Activated CD4-positive, alpha-beta T cell treated with anti-CD3 and anti-CD28 coated beads, Interleukin-2, amount 10 ng/mL, durations not matched to agents 7 days and 5 days (primary cell): ENCODE results near the gene PIK3IP1. TPM values are rescaled to one million over a fixed set of nuclear protein-coding genes. Genes with fewer than 3 reads are reported as not detected.
"Not testable (repeated sequence)": the region's sequence is repeated elsewhere in the genome, so short reads cannot be mapped to it uniquely, and the experiment has no call there.

Experiments used
- CTCF ChIA-PET: fragments of 350-600 bp; sonication (Branson Sonifier 250); formaldehyde crosslinking; loops from one replicate; lab custom pipeline; 2021; ENCODE audit warnings: antibody characterized with exemption; lab: Charles Lee
- POLR2A ChIA-PET: fragments of 350-600 bp; sonication (Branson Sonifier 250); formaldehyde crosslinking; loops from one replicate; lab custom pipeline; 2021; ENCODE audit warnings: antibody characterized with exemption; lab: Charles Lee
- DNase-seq: peaks from one replicate; pipeline ENCODE4 v3.0.0-alpha.2; 2020
- H3K27ac Mint-ChIP-seq: one replicate; pipeline ENCODE4 v1.8.0; 2021; ENCODE audit warnings: mild to moderate bottlenecking, moderate library complexity, mixed read lengths
- H3K27me3 Mint-ChIP-seq: one replicate; pipeline ENCODE4 v1.8.0; 2021; ENCODE audit warnings: mixed read lengths
- H3K36me3 Mint-ChIP-seq: one replicate; pipeline ENCODE4 v1.8.0; 2021; ENCODE audit warnings: low read depth, mixed read lengths
- H3K4me1 Mint-ChIP-seq: one replicate; pipeline ENCODE4 v1.8.0; 2021; ENCODE audit warnings: mixed read lengths
- H3K4me3 Mint-ChIP-seq: one replicate; pipeline ENCODE4 v1.8.0; 2021; ENCODE audit warnings: mild to moderate bottlenecking, moderate library complexity, mixed read lengths
- H3K9me3 Mint-ChIP-seq: one replicate; pipeline ENCODE4 v1.8.0; 2021; ENCODE audit warnings: mixed read lengths
- total RNA-seq, 2 experiments: library from RNA; stranded (reverse); gene quantifications; one replicate each; pipeline ENCODE4 v1.2.3, GENCODE V29; 2021

Gene PIK3IP1
- total RNA-seq, 2 experiments from 2014 or later = 56.0 to 63.0 TPM

GRCh38 chr22:31253949-31254348, 38.3 kb downstream of the PIK3IP1 start:
- Mint-ChIP-seq H3K4me3 (no peak overlapping the region), H3K27me3 (no peaks in the 10 kb centered on the region), H3K9me3 (no peaks in the 10 kb centered on the region), H3K27ac (no peak overlapping the region), H3K4me1 (peaks cover 5% of the 10 kb centered on the region), H3K36me3 (peaks cover 12% of the 10 kb centered on the region)
- ChIA-PET POLR2A (no interaction called here), CTCF (interaction anchor here (0.9 to 1.4 kb wide), 5 partner anchors 9 to 147 kb away, joined by 3 to 7 read pairs (median 3); partner anchors contain the start of gene SELENOM)
- no peak for DNase-seq

GRCh38 chr22:31250740-31251600, 41.3 kb downstream of the PIK3IP1 start:
- ChIA-PET CTCF (interaction anchor here (1.0 to 1.8 kb wide), 5 partner anchors 8 to 62 kb away, joined by 3 to 7 read pairs (median 4); no protein-coding TSS in a partner anchor), POLR2A (interaction anchor here (0.5 kb wide), 1 partner anchor 67 kb away, joined by 6 read pairs; no protein-coding TSS in a partner anchor)
- Mint-ChIP-seq H3K36me3 (peaks cover 9% of the 10 kb centered on the region), H3K4me1 (peaks cover 29% of the 10 kb centered on the region), H3K4me3 (no peak overlapping the region), H3K27me3 (no peaks in the 10 kb centered on the region), H3K9me3 (no peaks in the 10 kb centered on the region), H3K27ac (no peak overlapping the region)
- no peak for DNase-seq

- Mint-ChIP-seq H3K4me1 (peaks cover 35% of the 10 kb centered on the region), H3K27me3 (no peaks in the 10 kb centered on the region), H3K36me3 (peaks cover 6% of the 10 kb centered on the region), H3K9me3 (no peaks in the 10 kb centered on the region), H3K4me3 (no peak overlapping the region), H3K27ac (peak overlapping the region; percentile 46)
- POLR2A ChIA-PET = no interaction called here
- CTCF ChIA-PET = interaction anchor here (0.5 to 1.8 kb wide), 7 partner anchors 13 to 64 kb away, joined by 3 to 7 read pairs (median 3); no protein-coding TSS in a partner anchor
- DNase-seq = no peak
Observed at GRCh38 chr22:31248965-31249958, 43.0 kb downstream of the PIK3IP1 start.

DNA sequence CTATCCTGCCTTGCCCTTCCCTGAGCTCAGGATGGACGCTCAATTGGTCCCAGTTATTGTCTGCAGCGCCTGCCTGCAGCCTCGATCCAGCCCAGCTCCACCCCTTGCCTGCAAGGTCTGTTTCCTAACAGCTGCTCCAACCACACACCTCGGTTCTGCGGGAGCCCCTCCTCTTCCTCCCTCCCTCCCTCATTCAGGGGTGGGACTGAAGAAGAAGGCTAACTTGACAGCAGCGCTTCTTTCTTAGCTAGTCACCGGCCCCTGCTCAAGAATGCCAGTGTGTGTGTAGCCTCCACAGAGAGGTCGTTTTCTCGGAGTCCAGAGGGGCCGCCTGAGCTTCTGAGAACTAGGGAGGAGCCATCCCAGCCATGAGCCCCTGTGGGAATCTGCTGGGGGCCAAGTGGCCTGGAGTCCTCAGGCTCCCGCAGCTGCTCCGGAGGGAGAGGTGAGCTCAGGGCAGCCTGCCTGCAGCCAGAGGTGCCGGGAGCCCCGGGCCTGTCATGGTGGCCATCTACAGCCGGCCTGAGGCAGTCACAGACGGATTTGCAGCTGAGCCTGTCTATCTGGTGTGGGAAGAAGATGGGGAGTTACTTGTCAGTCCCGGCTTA, 44.0 kb downstream of the PIK3IP1 start:
- H3K36me3 Mint-ChIP-seq = peaks cover 6% of the 10 kb centered on the region
- CTCF ChIA-PET = interaction anchor here (1.0 to 1.4 kb wide), 8 partner anchors 9 to 272 kb away, joined by 3 to 5 read pairs (median 3); no protein-coding TSS in a partner anchor
- peak overlapping the region; percentile 82 for H3K27ac Mint-ChIP-seq
- peak overlapping the region; percentile 62 for H3K4me3 Mint-ChIP-seq
- peak; percentile 89 for DNase-seq
- H3K4me1 Mint-ChIP-seq = peaks cover 42% of the 10 kb centered on the region
- H3K27me3 Mint-ChIP-seq = no peaks in the 10 kb centered on the region
- H3K9me3 Mint-ChIP-seq = no peaks in the 10 kb centered on the region
- POLR2A ChIA-PET = no interaction called here

DNA sequence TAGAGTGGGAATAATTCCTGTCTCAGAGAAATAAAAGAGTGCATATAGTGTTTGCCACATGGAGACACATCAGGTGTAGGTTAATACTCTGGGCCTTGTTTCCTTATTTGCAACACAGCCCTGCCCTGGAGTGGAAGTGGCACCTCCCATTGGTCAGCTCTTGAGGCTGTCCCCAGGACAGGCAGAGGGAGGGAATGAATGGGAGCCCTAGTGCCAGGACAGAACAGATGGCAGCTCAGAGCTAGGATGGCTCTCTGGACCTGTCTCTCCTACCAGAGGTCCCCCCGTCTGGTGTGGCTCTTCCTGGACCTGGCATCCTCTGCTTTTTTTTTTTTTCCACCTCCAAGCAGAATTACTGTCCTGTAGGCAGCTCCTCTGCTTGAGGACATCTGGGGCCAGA, 44.6 kb downstream of the PIK3IP1 start:
- DNase-seq = no peak
- Mint-ChIP-seq H3K4me3 (peak overlapping the region; percentile 62), H3K27ac (peak overlapping the region; percentile 82), H3K4me1 (peaks cover 43% of the 10 kb centered on the region), H3K36me3 (peaks cover 6% of the 10 kb centered on the region), H3K9me3 (no peaks in the 10 kb centered on the region), H3K27me3 (no peaks in the 10 kb centered on the region)
- ChIA-PET CTCF (interaction anchor here (1.0 to 1.4 kb wide), 6 partner anchors 9 to 272 kb away, joined by 3 to 5 read pairs (median 3); no protein-coding TSS in a partner anchor), POLR2A (no interaction called here)

- Mint-ChIP-seq H3K9me3 (no peaks in the 10 kb centered on the region), H3K4me3 (no peak overlapping the region), H3K36me3 (peaks cover 13% of the 10 kb centered on the region), H3K4me1 (peaks cover 45% of the 10 kb centered on the region), H3K27me3 (no peaks in the 10 kb centered on the region), H3K27ac (no peak overlapping the region)
- ChIA-PET CTCF (interaction anchor here (0.6 to 1.3 kb wide), 3 partner anchors 18 to 1666 kb away, joined by 3 read pairs; partner anchors contain the start of gene NIPSNAP1), POLR2A (no interaction called here)
- no peak for DNase-seq
Observed at GRCh38 chr22:31246687-31247086, 45.6 kb downstream of the PIK3IP1 start.

GRCh38 chr22:31245998-31246397, 46.3 kb downstream of the PIK3IP1 start:
- H3K27ac Mint-ChIP-seq, H3K27me3 Mint-ChIP-seq, H3K4me3 Mint-ChIP-seq, POLR2A ChIA-PET, DNase-seq, H3K9me3 Mint-ChIP-seq: not testable (repeated sequence)
- peaks cover 15% of the 10 kb centered on the region for H3K36me3 Mint-ChIP-seq
- CTCF ChIA-PET = interaction anchor here (0.8 kb wide), 1 partner anchor 27 kb away, joined by 3 read pairs; no protein-coding TSS in a partner anchor
- peaks cover 47% of the 10 kb centered on the region for H3K4me1 Mint-ChIP-seq

- ChIA-PET CTCF (interaction anchor here (1.0 to 2.2 kb wide), 3 partner anchors 9 to 13 kb away, joined by 4 to 10 read pairs (median 7); no protein-coding TSS in a partner anchor), POLR2A (no interaction called here)
- peak; percentile 22 for DNase-seq
- Mint-ChIP-seq H3K4me3 (no peak overlapping the region), H3K4me1 (peaks cover 49% of the 10 kb centered on the region), H3K36me3 (peaks cover 16% of the 10 kb centered on the region), H3K9me3 (no peaks in the 10 kb centered on the region), H3K27me3 (no peaks in the 10 kb centered on the region), H3K27ac (peak overlapping the region; percentile 25)
Observed at GRCh38 chr22:31244943-31245451, 47.3 kb downstream of the PIK3IP1 start.

- ChIA-PET POLR2A (no interaction called here), CTCF (interaction anchor here (1.0 to 2.2 kb wide), 4 partner anchors 9 to 32 kb away, joined by 3 to 10 read pairs (median 6); partner anchors contain the start of gene LIMK2)
- no peaks in the 10 kb centered on the region for H3K27me3 Mint-ChIP-seq
- peak overlapping the region; percentile 60 for H3K27ac Mint-ChIP-seq
- H3K36me3 Mint-ChIP-seq = peaks cover 16% of the 10 kb centered on the region
- no peak overlapping the region for H3K4me3 Mint-ChIP-seq
- peaks cover 49% of the 10 kb centered on the region for H3K4me1 Mint-ChIP-seq
- DNase-seq = no peak
- H3K9me3 Mint-ChIP-seq = no peaks in the 10 kb centered on the region
Observed at GRCh38 chr22:31244046-31244942, 48.0 kb downstream of the PIK3IP1 start.

- DNase-seq = no peak
- Mint-ChIP-seq H3K27ac (no peak overlapping the region), H3K27me3 (no peaks in the 10 kb centered on the region), H3K36me3 (peaks cover 16% of the 10 kb centered on the region), H3K4me1 (peaks cover 46% of the 10 kb centered on the region), H3K9me3 (no peaks in the 10 kb centered on the region), H3K4me3 (no peak overlapping the region)
- ChIA-PET CTCF (interaction anchor here (1.1 to 2.2 kb wide), 5 partner anchors 10 to 103 kb away, joined by 3 to 7 read pairs (median 4); partner anchors contain the start of gene LIMK2), POLR2A (no interaction called here)
Observed at GRCh38 chr22:31243339-31244045, 48.8 kb downstream of the PIK3IP1 start.
